Right renal pelvis (tissue), 4 donors: ENCODE data around the gene DCAKD. TPM values are rescaled to one million over a fixed set of nuclear protein-coding genes. Genes with fewer than 3 reads are reported as not detected.

ENCODE experiments used
- DNase-seq, 4 donors: peaks; one replicate each; pipeline ENCODE4 v3.0.0-alpha.2; 2013; ENCODE audit warnings: low read depth in 4 of 4, low spot score in 3 of 4, missing footprints in 1 of 4
- polyA plus RNA-seq, 4 donors: library from polyadenylated mRNA; unstranded; fragments of 120-200 nt; gene quantifications; one replicate each; pipeline ENCODE4 v1.2.1, GENCODE V29; 2013; ENCODE audit not compliant: insufficient read length in 4 of 4

DCAKD gene
- polyA plus RNA-seq, 4 donors, result 49.7 to 59.9 (median 52.8) TPM

GRCh38 chr17:45032174-45032541 lies 19.3 kb downstream of the DCAKD start:
- DNase-seq, result no peak

- DNase-seq, result no peak
Observed at GRCh38 chr17:45031231-45032173, 19.9 kb downstream of the DCAKD start.

GRCh38 chr17:45030733-45031132 lies 20.7 kb downstream of the DCAKD start:
- no peak for DNase-seq

- no peak for DNase-seq
Observed at GRCh38 chr17:45029758-45030423, 21.5 kb downstream of the DCAKD start.

DNA sequence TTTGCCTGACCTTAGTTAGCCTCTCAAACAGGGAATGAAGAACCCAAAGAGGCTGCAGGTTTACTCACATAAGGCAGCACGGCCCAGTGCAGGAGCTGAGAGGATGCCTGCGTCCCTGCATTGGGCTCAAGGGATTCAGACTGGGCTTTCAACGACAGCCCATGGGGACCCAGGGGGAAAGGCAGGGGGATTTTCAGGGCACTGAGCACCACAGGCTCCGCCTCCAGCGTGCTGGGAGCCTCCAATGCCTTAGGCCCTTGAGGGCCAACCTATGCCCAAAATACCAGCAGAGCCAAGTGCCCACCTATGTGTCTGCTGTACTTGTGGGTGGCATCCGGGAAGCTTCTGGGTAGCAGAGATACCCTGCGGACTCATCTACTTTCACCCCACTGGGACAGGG lies 22.3 kb downstream of the DCAKD start:
- no peak for DNase-seq

GRCh38 chr17:45022655-45023339 lies 28.6 kb downstream of the DCAKD start:
- DNase-seq, result no peak

GRCh38 chr17:45022288-45022648 lies 29.2 kb downstream of the DCAKD start:
- DNase-seq, result no peak

- no peak for DNase-seq
Observed at GRCh38 chr17:45021607-45022287, 29.7 kb downstream of the DCAKD start.

- no peak for DNase-seq
Observed at GRCh38 chr17:45020354-45021138, 30.9 kb downstream of the DCAKD start.

GRCh38 chr17:45018848-45019711 lies 32.4 kb downstream of the DCAKD start:
- DNase-seq, result no peak

GRCh38 chr17:45018514-45018847 lies 33.0 kb downstream of the DCAKD start:
- no peak for DNase-seq

- no peak for DNase-seq
Observed at GRCh38 chr17:45016823-45017222, 34.6 kb downstream of the DCAKD start.

GRCh38 chr17:45016237-45016636 lies 35.2 kb downstream of the DCAKD start:
- no peak for DNase-seq

DNA sequence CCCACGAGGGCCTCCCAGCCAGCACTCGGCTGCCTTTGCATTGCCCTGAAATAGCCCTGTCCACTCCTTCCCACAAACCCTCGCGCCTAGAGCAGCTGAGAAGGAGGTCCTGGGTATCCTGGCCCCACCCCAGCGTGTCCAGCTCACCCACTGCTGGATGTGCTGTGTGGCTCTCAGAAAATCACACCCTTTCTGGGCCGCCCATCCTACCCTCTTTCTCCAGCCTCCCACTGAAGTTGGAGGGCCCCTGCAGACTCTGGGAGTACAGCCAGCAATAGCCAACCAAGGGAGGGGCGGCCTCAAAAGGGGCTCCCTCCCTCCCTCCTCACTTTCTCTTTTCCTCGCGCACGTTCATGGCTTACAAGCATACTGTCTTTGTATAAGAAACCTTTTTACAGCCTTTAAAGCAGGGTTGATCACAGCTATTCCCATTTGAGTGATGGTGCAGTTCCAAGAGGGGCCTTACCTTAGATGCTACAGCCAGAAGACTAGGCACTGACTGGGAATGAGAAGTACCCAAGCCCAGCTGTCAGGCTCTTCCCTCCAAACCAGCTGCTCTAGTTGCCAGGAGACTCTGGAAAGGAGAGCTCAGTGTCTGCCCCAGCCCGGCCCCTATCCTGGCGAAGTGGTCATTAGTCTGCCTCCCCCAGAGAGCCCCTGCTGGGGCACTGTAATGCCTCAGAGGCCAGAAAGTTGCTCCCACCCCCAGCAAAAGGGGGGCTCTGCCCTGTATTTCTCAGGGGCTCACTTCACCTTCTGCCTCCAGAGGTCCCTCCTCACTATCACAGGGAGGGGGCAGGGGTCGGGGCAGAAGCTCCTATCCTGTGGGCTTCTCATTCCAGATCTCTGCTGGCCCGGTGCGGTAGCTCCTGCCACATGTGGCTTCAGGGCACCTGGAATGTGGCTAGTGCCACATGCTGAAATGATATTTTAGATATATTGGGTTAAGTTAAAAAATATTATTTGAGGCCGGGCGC lies 38.1 kb downstream of the DCAKD start:
- DNase-seq, result no peak

GRCh38 chr17:45011767-45012166 lies 39.7 kb downstream of the DCAKD start:
- no peak for DNase-seq

DNA sequence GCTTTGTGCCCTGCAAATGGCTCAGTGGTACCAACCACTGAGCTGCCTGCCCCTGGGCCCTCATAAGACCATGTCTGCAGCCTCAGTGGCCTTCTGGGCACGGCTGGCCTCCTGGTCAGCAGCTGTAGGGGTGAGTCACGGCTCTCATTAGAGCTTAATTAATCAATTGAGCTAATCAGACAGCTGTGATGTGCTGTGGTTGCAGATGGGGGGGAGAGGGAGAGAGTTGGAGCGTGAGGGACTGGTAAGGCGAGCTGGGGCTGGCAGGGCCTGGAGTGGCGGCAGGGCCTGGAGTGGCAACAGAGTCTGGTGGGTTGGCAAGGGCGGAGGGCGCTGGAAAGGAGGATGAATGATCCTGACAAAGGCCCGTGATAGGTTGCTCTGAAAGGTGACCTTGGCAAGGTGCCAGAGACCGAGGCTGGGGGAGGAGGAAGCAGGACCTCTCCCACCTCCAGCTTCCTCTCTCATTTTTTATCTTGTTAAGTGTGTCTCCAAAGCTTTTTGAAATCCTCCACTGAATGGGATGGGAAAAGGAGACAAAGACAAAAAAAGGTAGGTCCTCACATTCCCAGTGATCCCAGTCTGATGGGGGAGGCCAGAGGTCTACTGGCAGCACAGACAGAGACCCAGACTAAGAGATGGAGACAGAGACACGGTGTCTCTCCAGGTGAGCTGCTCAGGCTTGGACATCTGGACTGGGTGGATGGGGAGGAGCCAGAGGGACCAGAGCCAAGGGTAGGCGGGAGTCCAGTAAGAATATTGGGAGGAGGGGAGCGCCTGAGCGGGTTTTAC lies 41.6 kb downstream of the DCAKD start:
- DNase-seq, result no peak

DNA sequence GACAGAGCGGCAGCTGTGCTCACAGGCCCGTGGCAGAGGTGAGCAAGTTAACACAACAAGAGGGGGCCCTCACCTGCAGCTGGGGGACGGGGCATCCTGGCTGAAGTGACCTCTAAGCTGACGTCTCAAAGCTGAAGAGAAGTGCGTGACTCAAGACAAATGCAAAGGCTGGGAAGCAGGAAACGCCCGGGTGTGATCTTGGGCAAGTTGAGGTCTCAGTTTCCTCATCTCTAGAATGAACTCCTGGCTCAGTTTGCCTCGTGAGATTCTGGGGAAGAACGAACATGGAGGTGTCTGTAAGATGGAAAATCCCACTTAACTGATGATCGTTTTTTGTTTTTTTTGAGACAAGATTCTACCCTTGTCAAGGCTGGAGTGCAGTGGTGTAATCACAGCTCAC lies 43.2 kb downstream of the DCAKD start:
- no peak for DNase-seq
